NOMO-1 (cell line): ENCODE measurements around the gene FOSL1.

Experiments used
- DNase-seq, 2 experiments: peaks; one replicate each; lab custom pipeline; 2025; ENCODE audit not compliant: unreplicated experiment in 2 of 2; lab: John Stamatoyannopoulos, UW

FOSL1 gene

GRCh38 chr11:65865550-65866172 is 34.5 kb downstream of the FOSL1 start:
- no peak for DNase-seq

- DNase-seq, result no peak
These were observed 35.3 kb downstream of the FOSL1 start for GRCh38 chr11:65864706-65865471.

GRCh38 chr11:65863889-65864705 is 36.1 kb downstream of the FOSL1 start:
- no peak for DNase-seq

GRCh38 chr11:65862941-65863888 is 37.0 kb downstream of the FOSL1 start:
- DNase-seq, result no peak

GRCh38 chr11:65862191-65862735 is 37.9 kb downstream of the FOSL1 start:
- DNase-seq, result no peak

GRCh38 chr11:65861533-65862183 is 38.5 kb downstream of the FOSL1 start:
- no peak for DNase-seq

GRCh38 chr11:65861165-65861505 is 39.1 kb downstream of the FOSL1 start:
- DNase-seq, result no peak

- DNase-seq, result peak; percentile 95 to 98
These were observed 39.7 kb downstream of the FOSL1 start, which contains the start of gene MUS81 for GRCh38 chr11:65860278-65861164. TSS of gene MUS81 (plus strand) at chr11:65860433. CDS start at chr11:65860754, 321 bp downstream.

GRCh38 chr11:65859812-65860277 is 40.3 kb downstream of the FOSL1 start:
- DNase-seq, result no peak

- peak; percentile 99 for DNase-seq
These were observed 40.9 kb downstream of the FOSL1 start for GRCh38 chr11:65859095-65859811.

- DNase-seq, result no peak
These were observed 41.5 kb downstream of the FOSL1 start for GRCh38 chr11:65858681-65859087.

- DNase-seq, result peak; percentile 96 to 99
These were observed 42.1 kb downstream of the FOSL1 start, which contains the start of gene CFL1 for GRCh38 chr11:65857853-65858680. TSS of gene CFL1 (minus strand) at chr11:65858180. CDS start at chr11:65858099, 81 bp downstream.

- DNase-seq, result peak in 1 of 2 experiments; percentile 40
These were observed 42.7 kb downstream of the FOSL1 start for GRCh38 chr11:65857500-65857852.

GRCh38 chr11:65856689-65857499 is 43.3 kb downstream of the FOSL1 start:
- DNase-seq, result peak; percentile 82 to 86

- no peak for DNase-seq
These were observed 44.2 kb downstream of the FOSL1 start for GRCh38 chr11:65855927-65856363.
